Adrenal gland (tissue), 12 donors: ENCODE measurements around the gene CHP1. TPM values are rescaled to one million over a fixed set of nuclear protein-coding genes. Genes with fewer than 3 reads are reported as not detected.

Source experiments
- DNase-seq, 7 donors: peaks; one replicate each; pipeline ENCODE4 v3.0.0-alpha.2; 2019 to 2020
- H3K27ac ChIP-seq, 5 donors: fragments of 200-600 bp; sonication (generic) in 4 of 5; 1 replicate in 3 of 5; 2 replicates in 2 of 5; pipeline versions ENCODE4 v1.5.1 to v1.8.0; 2016 to 2020; ENCODE audit warnings: mild to moderate bottlenecking in 1 of 5
- H3K27me3 ChIP-seq: fragments of 200-600 bp; 2 replicates; pipeline ENCODE4 v1.8.0; 2021
- H3K36me3 ChIP-seq, 2 donors: fragments of 200-600 bp; replicated peaks in 1 of 2; 1 replicate in 1 of 2; 2 replicates in 1 of 2; pipeline versions ENCODE4 v1.5.1 to v1.8.0; 2018 to 2022
- H3K4me1 ChIP-seq, 2 donors: fragments of 200-600 bp; replicated peaks in 1 of 2; 1 replicate in 1 of 2; 2 replicates in 1 of 2; pipeline versions ENCODE4 v1.5.1 to v1.8.0; 2018 to 2021
- H3K4me3 ChIP-seq, 4 donors: fragments of 200-600 bp; sonication (generic) in 3 of 4; one replicate each; pipeline ENCODE4 v1.5.1; 2016 to 2018
- H3K9me3 ChIP-seq, 3 donors: fragments of 200-600 bp; sonication (generic) in 1 of 3; replicated peaks in 1 of 3; 1 replicate in 2 of 3; 2 replicates in 1 of 3; pipeline versions ENCODE4 v1.5.1 to v1.8.0; 2016 to 2021
- POLR2A ChIP-seq, 2 donors: fragments of 450-650 bp; IDR thresholded peaks; one replicate each; pipeline ENCODE4 v1.6.1; 2017; ENCODE audit warnings: antibody characterized with exemption in 2 of 2, mild to moderate bottlenecking in 2 of 2, moderate library complexity in 1 of 2
- WGBS, 4 donors: extraction: QIAGEN DNeasy Blood & Tissue Kit in 2 of 4; methylation state at CpG; one replicate each; pipeline versions ENCODE4 v1.1.5 to v1.1.7; 2013 to 2017; 5-methylcytosine and 5-hydroxymethylcytosine counted together
- intact Hi-C, 2 donors: fragments of 100-400 bp; cut with DNase I; formaldehyde crosslinking; loops; one replicate each; pipeline versions ENCODE4 v1.14.1 to v1.15.0; 2022 to 2023
- polyA plus RNA-seq, 3 donors: library from polyadenylated mRNA; stranded (reverse); fragments of 200-250 nt in 2 of 3; fragments of 350-450 nt in 1 of 3; fragmentation: Illumina TruSeq in 1 of 3; extraction: RNeasy Lipid Tissue Mini Kit (QIAGEN cat#74804) in 1 of 3; gene quantifications; one replicate each; pipeline ENCODE4 v1.2.3, GENCODE V29; 2013 to 2014
- total RNA-seq, 9 donors: library from RNA; depleted of rRNA in 4 of 9; stranded (reverse); fragments of >200 nt in 4 of 9; fragments of 120-200 nt in 1 of 9; fragmentation: NEBNext Ultra II Directional in 1 of 9; extraction: Animal tissue kit (Norgen Biotek cat#: 25700) in 1 of 9; gene quantifications; one replicate each; pipeline versions ENCODE4 v1.1.0 to v1.2.4, GENCODE V29; 2013 to 2023
- TF ChIP-seq, protein P1 (sequence below), 6 experiments: fragments of 450-650 bp in 4 of 6; fragments of 200-600 bp in 2 of 6; sonication (generic) in 1 of 6; IDR thresholded peaks; 1 replicate in 5 of 6; 2 replicates in 1 of 6; pipeline versions ENCODE4 v1.5.1 to v1.8.0; 2016 to 2021; ENCODE audit warnings: antibody characterized with exemption in 6 of 6, mild to moderate bottlenecking in 2 of 6, moderate library complexity in 1 of 6
- donor health status: healthy with polysubstance abuse.
- donor health status: Bipolar disorder and iron deficiency.
- donor health status: DM: yes; HTN: yes; CAD: no.
- donor health status: DM: no; HTN: no; CAD: no.
- donor health status: DM: no; HTN: no; CAD: no.
- donor health status: DM: yes; HTN: yes; CAD: no.

Gene CHP1
- total and polyA plus RNA-seq, 12 donors: 39.7 to 387 (median 165) TPM

GRCh38 chr15:41215708-41216107 lies 15.4 kb upstream of the CHP1 start:
- intact Hi-C loops: no loop called here
- no peak overlapping the region for H3K27ac ChIP-seq
- TF ChIP-seq POLR2A (IDR thresholded peaks at IDR 0.05): no peak
- TF ChIP-seq, protein P1, sequence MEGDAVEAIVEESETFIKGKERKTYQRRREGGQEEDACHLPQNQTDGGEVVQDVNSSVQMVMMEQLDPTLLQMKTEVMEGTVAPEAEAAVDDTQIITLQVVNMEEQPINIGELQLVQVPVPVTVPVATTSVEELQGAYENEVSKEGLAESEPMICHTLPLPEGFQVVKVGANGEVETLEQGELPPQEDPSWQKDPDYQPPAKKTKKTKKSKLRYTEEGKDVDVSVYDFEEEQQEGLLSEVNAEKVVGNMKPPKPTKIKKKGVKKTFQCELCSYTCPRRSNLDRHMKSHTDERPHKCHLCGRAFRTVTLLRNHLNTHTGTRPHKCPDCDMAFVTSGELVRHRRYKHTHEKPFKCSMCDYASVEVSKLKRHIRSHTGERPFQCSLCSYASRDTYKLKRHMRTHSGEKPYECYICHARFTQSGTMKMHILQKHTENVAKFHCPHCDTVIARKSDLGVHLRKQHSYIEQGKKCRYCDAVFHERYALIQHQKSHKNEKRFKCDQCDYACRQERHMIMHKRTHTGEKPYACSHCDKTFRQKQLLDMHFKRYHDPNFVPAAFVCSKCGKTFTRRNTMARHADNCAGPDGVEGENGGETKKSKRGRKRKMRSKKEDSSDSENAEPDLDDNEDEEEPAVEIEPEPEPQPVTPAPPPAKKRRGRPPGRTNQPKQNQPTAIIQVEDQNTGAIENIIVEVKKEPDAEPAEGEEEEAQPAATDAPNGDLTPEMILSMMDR (IDR thresholded peaks at IDR 0.05): no peak
- peaks cover 10% of the 10 kb centered on the region for H3K27me3 ChIP-seq
- WGBS, 4 donors: 47 to 66% (median 63%) methylated on average over 2 of the region's 2 CpGs
- no peak overlapping the region for H3K4me3 ChIP-seq
- no peaks in the 10 kb centered on the region for H3K4me1 ChIP-seq
- no peaks in the 10 kb centered on the region for H3K36me3 ChIP-seq
- no peak for DNase-seq
- no peaks in the 10 kb centered on the region for H3K9me3 ChIP-seq

- 29 to 55% (median 53%) methylated on average over 1 of the region's 1 CpG for WGBS, 4 donors
- no peak overlapping the region for H3K4me3 ChIP-seq
- peaks cover 10% of the 10 kb centered on the region for H3K27me3 ChIP-seq
- DNase-seq: no peak
- no peaks in the 10 kb centered on the region for H3K4me1 ChIP-seq
- no peak for TF ChIP-seq POLR2A (IDR thresholded peaks at IDR 0.05)
- TF ChIP-seq, protein P1 (IDR thresholded peaks at IDR 0.05): no peak
- no peaks in the 10 kb centered on the region for H3K9me3 ChIP-seq
- no peak overlapping the region for H3K27ac ChIP-seq
- intact Hi-C loops: no loop called here
- no peaks in the 10 kb centered on the region for H3K36me3 ChIP-seq
Observed at GRCh38 chr15:41218851-41219250, 12.2 kb upstream of the CHP1 start.

DNA sequence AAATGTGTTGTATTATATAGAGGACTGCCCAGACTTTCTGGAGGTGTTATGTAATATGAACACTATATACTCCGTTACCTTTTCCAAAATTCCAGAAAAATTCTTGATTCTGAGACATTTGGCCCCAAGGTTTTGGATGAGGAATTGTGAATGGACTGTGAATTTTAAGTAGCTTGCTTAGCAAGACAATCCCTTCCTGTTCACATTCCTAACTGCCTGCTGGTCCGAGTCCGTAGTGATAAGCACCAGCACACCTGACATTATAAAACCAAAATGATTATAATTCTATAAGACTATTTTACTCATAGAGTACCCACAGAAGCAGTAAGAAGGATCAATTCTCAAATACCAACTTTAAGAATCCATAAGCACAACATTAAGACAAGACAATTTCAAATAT lies 11.7 kb upstream of the CHP1 start:
- Histone ChIP-seq H3K4me1 (no peaks in the 10 kb centered on the region), H3K36me3 (no peaks in the 10 kb centered on the region), H3K27me3 (peaks cover 5% of the 10 kb centered on the region), H3K4me3 (no peak overlapping the region), H3K27ac (no peak overlapping the region), H3K9me3 (no peaks in the 10 kb centered on the region)
- no peak for DNase-seq
- 62 to 74% (median 69%) methylated on average over 3 of the region's 3 CpGs for WGBS, 4 donors
- intact Hi-C loops: no loop called here
- TF ChIP-seq, protein P1 (IDR thresholded peaks at IDR 0.05): no peak
- TF ChIP-seq POLR2A (IDR thresholded peaks at IDR 0.05): no peak

DNA sequence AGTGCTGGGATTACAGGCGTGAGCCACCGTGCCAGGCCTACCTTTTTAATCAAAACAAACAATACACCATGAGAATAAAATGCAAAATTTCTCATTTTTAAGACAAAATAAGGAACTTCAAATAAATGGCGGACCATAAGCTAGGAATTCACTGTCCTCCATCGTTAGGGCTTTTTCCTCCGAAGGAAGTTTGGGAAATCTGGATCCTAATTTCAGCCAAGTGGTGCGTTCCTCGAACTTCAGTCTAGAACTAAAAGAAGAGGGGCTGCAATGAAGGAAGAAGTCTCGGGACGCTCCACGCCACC lies 771 bp upstream of the CHP1 start:
- Histone ChIP-seq H3K27ac (peak overlapping the region in 4 of 5 donors; percentile 93 to 96 (median 94)), H3K36me3 (no peaks in the 10 kb centered on the region), H3K4me1 (peaks cover 17 to 22% of the 10 kb centered on the region in 2 donors), H3K27me3 (no peaks in the 10 kb centered on the region), H3K9me3 (no peaks in the 10 kb centered on the region), H3K4me3 (peak overlapping the region in 1 of 4 donors; percentile 81)
- intact Hi-C loops: loop anchor here in 1 of 2 donors (10.0 kb wide), 1 partner anchor 55 kb away; no protein-coding TSS in a partner anchor
- TF ChIP-seq POLR2A (IDR thresholded peaks at IDR 0.05): no peak
- TF ChIP-seq, protein P1 (IDR thresholded peaks at IDR 0.05): no peak
- 25 to 32% (median 29%) methylated on average over 10 of the region's 10 CpGs for WGBS, 4 donors
- no peak for DNase-seq
